NCI-H345 treated with DMSO at 0.1 percent for 48 hours (cell line): ENCODE results near the gene ASXL1.

Experiments used
- DNase-seq: peaks from one replicate; lab custom pipeline; 2025; ENCODE audit not compliant: unreplicated experiment; lab: John Stamatoyannopoulos, UW

The ASXL1 gene

GRCh38 chr20:32438331-32438858 lies 80.3 kb downstream of the ASXL1 start:
- DNase-seq: no peak

- no peak for DNase-seq
These were observed 81.2 kb downstream of the ASXL1 start for GRCh38 chr20:32439132-32439829.

GRCh38 chr20:32440069-32440757 lies 82.1 kb downstream of the ASXL1 start:
- no peak for DNase-seq

- no peak for DNase-seq
These were observed 82.6 kb downstream of the ASXL1 start for GRCh38 chr20:32440758-32441078.

GRCh38 chr20:32441638-32442037 lies 83.5 kb downstream of the ASXL1 start:
- no peak for DNase-seq

- no peak for DNase-seq
These were observed 84.7 kb downstream of the ASXL1 start for GRCh38 chr20:32442630-32443373.

- no peak for DNase-seq
These were observed 85.3 kb downstream of the ASXL1 start for GRCh38 chr20:32443386-32443974.

GRCh38 chr20:32444474-32445220 lies 86.5 kb downstream of the ASXL1 start:
- DNase-seq: no peak

- no peak for DNase-seq
These were observed 87.6 kb downstream of the ASXL1 start for GRCh38 chr20:32445539-32446273.

GRCh38 chr20:32446301-32447100 lies 88.4 kb downstream of the ASXL1 start:
- DNase-seq: no peak

- DNase-seq: no peak
These were observed 89.3 kb downstream of the ASXL1 start for GRCh38 chr20:32447136-32448027.

- DNase-seq: no peak
These were observed 90.3 kb downstream of the ASXL1 start for GRCh38 chr20:32448306-32449056.

- DNase-seq: no peak
These were observed 91.1 kb downstream of the ASXL1 start for GRCh38 chr20:32449057-32449889.

GRCh38 chr20:32449890-32450401 lies 91.8 kb downstream of the ASXL1 start:
- no peak for DNase-seq

GRCh38 chr20:32450484-32451061 lies 92.4 kb downstream of the ASXL1 start:
- DNase-seq: no peak

- no peak for DNase-seq
These were observed 93.2 kb downstream of the ASXL1 start for GRCh38 chr20:32451340-32451681.
